Natural killer cell (primary cell): ENCODE data around the gene MMD2. TPM values are rescaled to one million over a fixed set of nuclear protein-coding genes. Genes with fewer than 3 reads are reported as not detected.

ENCODE experiments used
- ATAC-seq, 3 donors: fragments of 150-1000 bp in 2 of 3; fragments of 200-7000 bp in 1 of 3; cut with Tn5 transposase; 1 replicate in 1 of 3; 2 replicates in 2 of 3; pipeline ENCODE4 v1.10.0; 2021; ENCODE audit warnings: mild to moderate bottlenecking in 2 of 3, moderate library complexity in 2 of 3
- DNase-seq, 2 donors: peaks; one replicate each; pipeline versions ENCODE4 v3.0.0 to v3.0.0-alpha.2; 2013 to 2021; ENCODE audit warnings: mixed read lengths in 1 of 2
- H3K27ac ChIP-seq: one replicate; pipeline ENCODE4 v1.5.1; 2013; ENCODE audit warnings: mild to moderate bottlenecking, low read length
- H3K27me3 ChIP-seq: one replicate; pipeline ENCODE4 v1.6.1; 2013; ENCODE audit warnings: low read length; ENCODE audit not compliant: control insufficient read depth, insufficient read depth
- H3K36me3 ChIP-seq: one replicate; pipeline ENCODE4 v1.6.1; 2013; ENCODE audit warnings: low read length; ENCODE audit not compliant: control insufficient read depth, insufficient read depth
- H3K4me1 ChIP-seq: one replicate; pipeline ENCODE4 v1.6.1; 2013; ENCODE audit warnings: low read length; ENCODE audit not compliant: control insufficient read depth, insufficient read depth
- H3K4me3 ChIP-seq: one replicate; pipeline ENCODE4 v1.5.1; 2013; ENCODE audit warnings: low read length
- H3K9me3 ChIP-seq: one replicate; pipeline ENCODE4 v1.6.1; 2013; ENCODE audit warnings: low read length; ENCODE audit not compliant: control insufficient read depth, insufficient read depth
- H3K27ac Mint-ChIP-seq, 2 donors: one replicate each; pipeline ENCODE4 v1.8.0; 2022; ENCODE audit warnings: mild to moderate bottlenecking in 2 of 2, mixed read lengths in 2 of 2, moderate library complexity in 1 of 2
- H3K27me3 Mint-ChIP-seq, 2 donors: one replicate each; pipeline ENCODE4 v1.8.0; 2022; ENCODE audit warnings: low read depth in 2 of 2, mixed read lengths in 2 of 2
- H3K36me3 Mint-ChIP-seq: one replicate; pipeline ENCODE4 v1.8.0; 2022; ENCODE audit warnings: mixed read lengths
- H3K4me1 Mint-ChIP-seq, 2 donors: one replicate each; pipeline ENCODE4 v1.8.0; 2022; ENCODE audit warnings: mixed read lengths in 2 of 2
- H3K4me3 Mint-ChIP-seq: one replicate; pipeline ENCODE4 v1.8.0; 2022; ENCODE audit warnings: mild to moderate bottlenecking, moderate library complexity, mixed read lengths
- H3K9me3 Mint-ChIP-seq, 2 donors: one replicate each; pipeline ENCODE4 v1.8.0; 2022; ENCODE audit warnings: mixed read lengths in 2 of 2
- CTCF ChIP-seq: fragments of 200-600 bp; IDR thresholded peaks from one replicate; pipeline ENCODE4 v1.8.0; 2022; ENCODE audit warnings: antibody characterized with exemption
- WGBS: methylation state at CpG from one replicate; pipeline ENCODE4 v1.1.7; 2013; ENCODE audit warnings: missing lambda C conversion rate; ENCODE audit not compliant: insufficient coverage; 5-methylcytosine and 5-hydroxymethylcytosine counted together
- intact Hi-C: fragments of 100-400 bp; cut with micrococcal nuclease; formaldehyde crosslinking; loops from one replicate; pipeline ENCODE4 v1.14.2; 2022
- total RNA-seq, 4 donors: library from RNA; stranded (reverse); fragments of 120-200 nt in 1 of 4; gene quantifications; one replicate each; pipeline versions ENCODE4 v1.2.3 to v1.2.4, GENCODE V29; 2013 to 2022

The MMD2 gene
- total RNA-seq, 3 donors from 2014 or later (not counting 1 experiment from before 2014, with no cell fraction given) = not detected

- ATAC-seq = no peak
- Mint-ChIP-seq H3K27ac (no peak overlapping the region), H3K36me3 (no peaks in the 10 kb centered on the region), H3K4me1 (peaks cover 28 to 29% of the 10 kb centered on the region in 2 donors), H3K9me3 (no peaks in the 10 kb centered on the region), H3K4me3 (no peak overlapping the region), H3K27me3 (peaks cover 32% of the 10 kb centered on the region in 2 donors)
- DNase-seq = no peak
- intact Hi-C loops = no loop called here
- 88% methylated on average over 5 of the region's 5 CpGs for WGBS
- Histone ChIP-seq H3K27me3 (peaks cover 10% of the 10 kb centered on the region), H3K4me1 (peaks cover 25% of the 10 kb centered on the region), H3K36me3 (no peaks in the 10 kb centered on the region), H3K27ac (no peak overlapping the region), H3K9me3 (no peaks in the 10 kb centered on the region), H3K4me3 (no peak overlapping the region)
- no peak for TF ChIP-seq CTCF
Observed at GRCh38 chr7:4868493-4868892, 90.5 kb downstream of the MMD2 start.

DNA sequence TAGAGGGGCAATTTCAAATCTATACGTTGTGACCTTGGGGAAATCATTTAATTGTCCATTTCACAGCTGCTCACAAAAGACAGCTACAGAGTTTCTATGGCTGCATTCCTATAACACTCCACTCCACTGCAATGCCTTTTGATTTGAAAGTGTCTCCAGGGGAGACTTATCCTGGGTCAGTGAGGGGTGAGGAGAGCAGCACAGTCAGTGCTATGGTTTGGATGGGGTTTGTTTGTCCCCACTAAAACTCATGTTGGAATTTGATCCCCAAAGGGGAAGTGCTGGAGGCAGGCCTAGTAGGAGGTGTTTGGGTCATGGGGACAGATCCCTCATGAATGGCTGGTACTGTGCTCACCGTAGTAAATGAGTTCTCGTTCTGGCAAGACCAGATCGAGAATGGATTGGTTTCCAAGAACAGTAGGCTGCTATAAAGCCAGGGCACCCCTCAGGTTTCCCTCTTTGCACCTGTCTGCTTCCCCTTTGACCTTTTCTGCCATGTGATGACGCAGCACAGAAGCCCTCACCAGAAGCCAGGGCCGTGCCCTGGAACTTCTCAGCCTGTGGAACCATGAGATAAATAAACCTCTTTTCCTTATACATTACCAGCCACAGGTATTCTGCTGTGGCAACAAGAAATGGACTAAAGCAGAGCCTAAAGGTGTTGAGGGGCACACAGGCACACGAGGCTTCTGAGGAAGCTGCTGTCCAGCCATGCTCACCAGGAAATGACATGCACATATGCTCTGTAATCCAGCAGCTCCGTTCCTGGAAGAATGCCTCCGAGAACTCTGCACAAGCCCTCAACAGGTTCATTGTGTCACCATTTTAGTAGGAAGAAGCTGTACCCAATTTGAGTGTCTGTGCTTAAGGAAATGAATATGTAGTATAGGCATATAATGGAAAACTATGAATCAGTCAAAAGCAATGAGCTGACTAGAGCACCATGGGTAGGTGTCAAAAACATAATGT lies 92.2 kb downstream of the MMD2 start:
- no peaks in the 10 kb centered on the region for H3K36me3 Mint-ChIP-seq
- no peak for ATAC-seq
- H3K27me3 Mint-ChIP-seq = peaks cover 38 to 40% of the 10 kb centered on the region in 2 donors
- peaks cover 12 to 17% of the 10 kb centered on the region in 2 donors for H3K4me1 Mint-ChIP-seq
- Histone ChIP-seq H3K36me3 (no peaks in the 10 kb centered on the region), H3K4me1 (peaks cover 15% of the 10 kb centered on the region), H3K4me3 (no peak overlapping the region), H3K27me3 (peaks cover 10% of the 10 kb centered on the region), H3K9me3 (no peaks in the 10 kb centered on the region), H3K27ac (no peak overlapping the region)
- no peak for TF ChIP-seq CTCF
- 80% methylated on average over 9 of the region's 9 CpGs for WGBS
- H3K27ac Mint-ChIP-seq = no peak overlapping the region
- no peak overlapping the region for H3K4me3 Mint-ChIP-seq
- H3K9me3 Mint-ChIP-seq = peaks cover 0 to 2% of the 10 kb centered on the region in 2 donors
- intact Hi-C loops = no loop called here
- no peak for DNase-seq

DNA sequence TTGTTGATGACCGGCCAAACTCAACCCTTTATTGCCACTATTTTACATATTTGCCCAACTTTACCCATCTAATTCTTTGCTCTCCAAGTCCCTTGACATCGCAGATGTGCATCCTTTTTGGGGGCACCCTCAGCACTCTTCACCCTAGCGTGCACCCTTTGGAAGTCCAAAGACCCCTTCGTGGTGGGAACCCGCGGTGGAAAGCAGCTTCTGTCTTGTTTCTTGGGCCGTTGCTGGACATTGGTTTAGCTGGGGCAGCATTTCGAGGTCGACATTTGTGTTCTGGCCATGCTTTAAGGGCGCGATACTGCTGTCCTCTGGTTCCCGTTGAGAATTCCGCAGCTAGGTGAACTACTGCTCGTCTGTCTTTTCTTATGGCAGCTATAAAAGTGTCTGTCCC lies 96.8 kb downstream of the MMD2 start:
- H3K9me3 Mint-ChIP-seq = peaks cover 2 to 3% of the 10 kb centered on the region in 2 donors
- Histone ChIP-seq H3K36me3 (no peaks in the 10 kb centered on the region), H3K27me3 (peaks cover 12% of the 10 kb centered on the region), H3K4me3 (peak overlapping the region; percentile 40), H3K4me1 (peaks cover 11% of the 10 kb centered on the region), H3K27ac (no peak overlapping the region), H3K9me3 (no peaks in the 10 kb centered on the region)
- DNase-seq (no peak), ATAC-seq (no peak)
- H3K4me1 Mint-ChIP-seq = peaks cover 7 to 11% of the 10 kb centered on the region in 2 donors
- peak overlapping the region; percentile 80 to 88 for H3K27ac Mint-ChIP-seq
- 85% methylated on average over 14 of the region's 14 CpGs for whole genome bisulfite sequencing
- peak overlapping the region; percentile 86 for H3K4me3 Mint-ChIP-seq
- intact Hi-C loops = no loop called here
- H3K27me3 Mint-ChIP-seq = peaks cover 44 to 57% of the 10 kb centered on the region in 2 donors
- no peak for TF ChIP-seq CTCF
- no peaks in the 10 kb centered on the region for H3K36me3 Mint-ChIP-seq
